HepG2 (cell line): Measurements from ENCODE around the gene ARRDC3. TPM values are rescaled to one million over a fixed set of nuclear protein-coding genes. Genes with fewer than 3 reads are reported as not detected.

Experiments
- CCDC6 ChIP-seq: sonication (generic); formaldehyde crosslinking; IDR thresholded peaks from 2 replicates; pipeline ENCODE4 v1.8.1; 2022; ENCODE audit warnings: mild to moderate bottlenecking, missing genetic modification reagents, moderate library complexity
- NPAS2 ChIP-seq: sonication (generic); formaldehyde crosslinking; IDR thresholded peaks from 2 replicates; pipeline ENCODE4 v1.8.0; 2022; ENCODE audit warnings: mild to moderate bottlenecking, missing genetic modification reagents, borderline replicate concordance
- NR2F6 ChIP-seq, 2 experiments: IDR thresholded peaks; 2 replicates each; pipeline ENCODE4 v1.6.1; 2016; ENCODE audit warnings: antibody characterized with exemption in 1 of 2, mild to moderate bottlenecking in 1 of 2
- PRMT3 ChIP-seq: sonication (generic); formaldehyde crosslinking; IDR thresholded peaks from 2 replicates; pipeline ENCODE4 v1.8.1; 2022; ENCODE audit warnings: low read depth, mild to moderate bottlenecking, moderate library complexity, missing genetic modification reagents, borderline replicate concordance
- RXRB ChIP-seq: IDR thresholded peaks from 2 replicates; pipeline ENCODE4 v1.6.1; 2016; ENCODE audit warnings: borderline replicate concordance, missing genetic modification reagents, missing compliant biosample characterization
- SMAD1 ChIP-seq: sonication (generic); formaldehyde crosslinking; IDR thresholded peaks from 2 replicates; pipeline ENCODE4 v1.4.0; 2020; ENCODE audit warnings: missing genetic modification reagents, low read depth, mild to moderate bottlenecking, borderline replicate concordance
- ZFP36L2 ChIP-seq: sonication (generic); formaldehyde crosslinking; IDR thresholded peaks from 2 replicates; pipeline ENCODE4 v1.4.0; 2020; ENCODE audit warnings: missing genetic modification reagents
- ZNF264 ChIP-seq: sonication (generic); formaldehyde crosslinking; IDR thresholded peaks from 2 replicates; pipeline ENCODE4 v1.4.0; 2020; ENCODE audit warnings: missing genetic modification reagents
- ZNF556 ChIP-seq: sonication (generic); formaldehyde crosslinking; IDR thresholded peaks from 2 replicates; pipeline ENCODE4 v1.4.0; 2020; ENCODE audit warnings: mild to moderate bottlenecking, missing genetic modification reagents, borderline replicate concordance
- polyA plus RNA-seq, 8 experiments: library from polyadenylated mRNA; depleted of rRNA in 3 of 8; stranded (reverse) in 7 of 8; unstranded in 1 of 8; fragments of >200 nt; fragmentation: Illumina TruSeq in 4 of 8; extraction: Trizol in 4 of 8; gene quantifications; 2 replicates each; pipeline versions ENCODE4 v1.2.1 to v1.2.3, GENCODE V29; 2011 to 2016; ENCODE audit warnings: low read depth in 4 of 8, missing spikeins in 1 of 8, mixed read lengths in 1 of 8; ENCODE audit not compliant: insufficient read depth in 1 of 8
- total RNA-seq, 5 experiments: library from RNA; depleted of rRNA; stranded (reverse); fragments of >200 nt; fragmentation: Illumina TruSeq; extraction: Trizol; gene quantifications; 2 replicates each; pipeline ENCODE4 v1.2.3, GENCODE V29; 2016; ENCODE audit warnings: low read depth in 1 of 5
- TF ChIP-seq, protein P1 (sequence below), 2 experiments: fragments of 450-650 bp in 1 of 2; sonication (generic) in 1 of 2; formaldehyde crosslinking in 1 of 2; IDR thresholded peaks; 2 replicates each; pipeline versions ENCODE4 v1.6.1 to v1.8.0; 2016 to 2022; ENCODE audit warnings: antibody characterized with exemption in 1 of 2, mild to moderate bottlenecking in 1 of 2, missing genetic modification reagents in 1 of 2
- TF ChIP-seq, protein P2 (sequence below): sonication (generic); formaldehyde crosslinking; IDR thresholded peaks from 2 replicates; pipeline ENCODE4 v1.9.0; 2021; ENCODE audit warnings: mild to moderate bottlenecking, missing genetic modification reagents

Gene ARRDC3
- total and polyA plus RNA-seq, 2 of the 13 experiments (the other 11 are each of a cell fraction or from before 2014, with no cell fraction given) = 3.4 to 24.4 TPM

- no peak for TF ChIP-seq ZFP36L2 (CRISPR knock-in tag)
- TF ChIP-seq RXRB (CRISPR knock-in tag) = peak; percentile 25; the same call in 1 of the 2 replicates
- TF ChIP-seq SMAD1 (CRISPR knock-in tag) = peak; percentile 29
- peak; percentile 45; the same call in 1 of the 2 replicates for TF ChIP-seq CCDC6 (CRISPR knock-in tag)
- no peak; the same call in 1 of the 2 replicates for TF ChIP-seq ZNF264 (CRISPR knock-in tag)
- TF ChIP-seq PRMT3 (CRISPR knock-in tag) = 0 out of 2 replicates have a peak, but pooled peaks have one; percentile 29
- TF ChIP-seq, protein P1, sequence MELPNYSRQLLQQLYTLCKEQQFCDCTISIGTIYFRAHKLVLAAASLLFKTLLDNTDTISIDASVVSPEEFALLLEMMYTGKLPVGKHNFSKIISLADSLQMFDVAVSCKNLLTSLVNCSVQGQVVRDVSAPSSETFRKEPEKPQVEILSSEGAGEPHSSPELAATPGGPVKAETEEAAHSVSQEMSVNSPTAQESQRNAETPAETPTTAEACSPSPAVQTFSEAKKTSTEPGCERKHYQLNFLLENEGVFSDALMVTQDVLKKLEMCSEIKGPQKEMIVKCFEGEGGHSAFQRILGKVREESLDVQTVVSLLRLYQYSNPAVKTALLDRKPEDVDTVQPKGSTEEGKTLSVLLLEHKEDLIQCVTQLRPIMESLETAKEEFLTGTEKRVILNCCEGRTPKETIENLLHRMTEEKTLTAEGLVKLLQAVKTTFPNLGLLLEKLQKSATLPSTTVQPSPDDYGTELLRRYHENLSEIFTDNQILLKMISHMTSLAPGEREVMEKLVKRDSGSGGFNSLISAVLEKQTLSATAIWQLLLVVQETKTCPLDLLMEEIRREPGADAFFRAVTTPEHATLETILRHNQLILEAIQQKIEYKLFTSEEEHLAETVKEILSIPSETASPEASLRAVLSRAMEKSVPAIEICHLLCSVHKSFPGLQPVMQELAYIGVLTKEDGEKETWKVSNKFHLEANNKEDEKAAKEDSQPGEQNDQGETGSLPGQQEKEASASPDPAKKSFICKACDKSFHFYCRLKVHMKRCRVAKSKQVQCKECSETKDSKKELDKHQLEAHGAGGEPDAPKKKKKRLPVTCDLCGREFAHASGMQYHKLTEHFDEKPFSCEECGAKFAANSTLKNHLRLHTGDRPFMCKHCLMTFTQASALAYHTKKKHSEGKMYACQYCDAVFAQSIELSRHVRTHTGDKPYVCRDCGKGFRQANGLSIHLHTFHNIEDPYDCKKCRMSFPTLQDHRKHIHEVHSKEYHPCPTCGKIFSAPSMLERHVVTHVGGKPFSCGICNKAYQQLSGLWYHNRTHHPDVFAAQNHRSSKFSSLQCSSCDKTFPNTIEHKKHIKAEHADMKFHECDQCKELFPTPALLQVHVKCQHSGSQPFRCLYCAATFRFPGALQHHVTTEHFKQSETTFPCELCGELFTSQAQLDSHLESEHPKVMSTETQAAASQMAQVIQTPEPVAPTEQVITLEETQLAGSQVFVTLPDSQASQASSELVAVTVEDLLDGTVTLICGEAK (IDR thresholded peaks at IDR 0.05) = no peak
- TF ChIP-seq, protein P1 (CRISPR knock-in tag; IDR thresholded peaks at IDR 0.05) = no peak
- TF ChIP-seq, protein P2, sequence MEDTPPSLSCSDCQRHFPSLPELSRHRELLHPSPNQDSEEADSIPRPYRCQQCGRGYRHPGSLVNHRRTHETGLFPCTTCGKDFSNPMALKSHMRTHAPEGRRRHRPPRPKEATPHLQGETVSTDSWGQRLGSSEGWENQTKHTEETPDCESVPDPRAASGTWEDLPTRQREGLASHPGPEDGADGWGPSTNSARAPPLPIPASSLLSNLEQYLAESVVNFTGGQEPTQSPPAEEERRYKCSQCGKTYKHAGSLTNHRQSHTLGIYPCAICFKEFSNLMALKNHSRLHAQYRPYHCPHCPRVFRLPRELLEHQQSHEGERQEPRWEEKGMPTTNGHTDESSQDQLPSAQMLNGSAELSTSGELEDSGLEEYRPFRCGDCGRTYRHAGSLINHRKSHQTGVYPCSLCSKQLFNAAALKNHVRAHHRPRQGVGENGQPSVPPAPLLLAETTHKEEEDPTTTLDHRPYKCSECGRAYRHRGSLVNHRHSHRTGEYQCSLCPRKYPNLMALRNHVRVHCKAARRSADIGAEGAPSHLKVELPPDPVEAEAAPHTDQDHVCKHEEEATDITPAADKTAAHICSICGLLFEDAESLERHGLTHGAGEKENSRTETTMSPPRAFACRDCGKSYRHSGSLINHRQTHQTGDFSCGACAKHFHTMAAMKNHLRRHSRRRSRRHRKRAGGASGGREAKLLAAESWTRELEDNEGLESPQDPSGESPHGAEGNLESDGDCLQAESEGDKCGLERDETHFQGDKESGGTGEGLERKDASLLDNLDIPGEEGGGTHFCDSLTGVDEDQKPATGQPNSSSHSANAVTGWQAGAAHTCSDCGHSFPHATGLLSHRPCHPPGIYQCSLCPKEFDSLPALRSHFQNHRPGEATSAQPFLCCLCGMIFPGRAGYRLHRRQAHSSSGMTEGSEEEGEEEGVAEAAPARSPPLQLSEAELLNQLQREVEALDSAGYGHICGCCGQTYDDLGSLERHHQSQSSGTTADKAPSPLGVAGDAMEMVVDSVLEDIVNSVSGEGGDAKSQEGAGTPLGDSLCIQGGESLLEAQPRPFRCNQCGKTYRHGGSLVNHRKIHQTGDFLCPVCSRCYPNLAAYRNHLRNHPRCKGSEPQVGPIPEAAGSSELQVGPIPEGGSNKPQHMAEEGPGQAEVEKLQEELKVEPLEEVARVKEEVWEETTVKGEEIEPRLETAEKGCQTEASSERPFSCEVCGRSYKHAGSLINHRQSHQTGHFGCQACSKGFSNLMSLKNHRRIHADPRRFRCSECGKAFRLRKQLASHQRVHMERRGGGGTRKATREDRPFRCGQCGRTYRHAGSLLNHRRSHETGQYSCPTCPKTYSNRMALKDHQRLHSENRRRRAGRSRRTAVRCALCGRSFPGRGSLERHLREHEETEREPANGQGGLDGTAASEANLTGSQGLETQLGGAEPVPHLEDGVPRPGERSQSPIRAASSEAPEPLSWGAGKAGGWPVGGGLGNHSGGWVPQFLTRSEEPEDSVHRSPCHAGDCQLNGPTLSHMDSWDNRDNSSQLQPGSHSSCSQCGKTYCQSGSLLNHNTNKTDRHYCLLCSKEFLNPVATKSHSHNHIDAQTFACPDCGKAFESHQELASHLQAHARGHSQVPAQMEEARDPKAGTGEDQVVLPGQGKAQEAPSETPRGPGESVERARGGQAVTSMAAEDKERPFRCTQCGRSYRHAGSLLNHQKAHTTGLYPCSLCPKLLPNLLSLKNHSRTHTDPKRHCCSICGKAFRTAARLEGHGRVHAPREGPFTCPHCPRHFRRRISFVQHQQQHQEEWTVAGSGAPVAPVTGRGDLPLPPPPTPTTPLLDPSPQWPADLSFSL (CRISPR knock-in tag) = no peak
- TF ChIP-seq NR2F6 (IDR thresholded peaks at IDR 0.05) = no peak
- 0 out of 2 replicates have a peak, but pooled peaks have one; percentile 7 for TF ChIP-seq NR2F6 (CRISPR knock-in tag; IDR thresholded peaks at IDR 0.05)
- TF ChIP-seq NPAS2 (CRISPR knock-in tag) = no peak
- peak; percentile 71; the same call in 1 of the 2 replicates for TF ChIP-seq ZNF556 (CRISPR knock-in tag)
Measured at GRCh38 chr5:91383027-91383955, at the start of gene ARRDC3 (continued).
